GM12892 (cell line): ENCODE measurements around the gene HOGA1.

Experiments used
- POLR2A ChIP-seq: IDR thresholded peaks from 2 replicates; pipeline ENCODE4 v1.6.1; 2011; ENCODE audit warnings: low read depth, low read length, control low read depth
- TAF1 ChIP-seq: IDR thresholded peaks from 2 replicates; pipeline ENCODE4 v1.6.1; 2011; ENCODE audit warnings: low read depth, mild to moderate bottlenecking, control low read depth, low read length, borderline replicate concordance

DNA sequence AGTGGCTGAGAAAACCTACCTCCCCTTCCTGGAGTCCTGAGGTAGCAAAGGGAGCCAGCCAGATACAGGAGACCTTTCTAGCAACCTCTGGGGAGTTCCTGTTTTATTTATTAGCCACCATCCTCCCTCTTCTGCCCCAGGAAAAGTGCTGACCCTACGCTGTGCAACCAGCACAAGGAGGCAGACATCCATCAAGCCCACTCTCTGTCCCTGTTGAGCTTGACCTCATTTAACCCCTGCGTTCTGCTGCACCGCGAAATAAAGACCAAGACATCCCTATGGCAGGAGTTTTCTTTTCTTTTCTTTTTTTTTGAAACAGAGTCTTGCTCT lies 37.0 kb upstream of the HOGA1 start:
- TF ChIP-seq POLR2A (no peak), TAF1 (no peak)
